OCI-LY1 (cell line): ENCODE measurements around the gene DTX1.

Source experiments
- CTCF ChIP-seq: fragments of 200-600 bp; sonication (generic), shearing (Covaris generic); IDR thresholded peaks from 2 replicates; pipeline ENCODE4 v1.5.1; 2017; ENCODE audit warnings: mild to moderate bottlenecking, antibody characterized with exemption, low read length, moderate library complexity, mixed read lengths
- EZH2 ChIP-seq: fragments of 200-600 bp; sonication (generic), shearing (Covaris generic); IDR thresholded peaks from 2 replicates; pipeline ENCODE4 v1.8.0; 2017; ENCODE audit warnings: borderline replicate concordance, mixed run types, mild to moderate bottlenecking, antibody characterized with exemption, low read length, moderate library complexity, mixed read lengths

- no peak for TF ChIP-seq CTCF
- no peak for TF ChIP-seq EZH2
Measured at GRCh38 chr12:113108308-113108707, 51.8 kb downstream of the DTX1 start.
